WTC11 (cell line): ENCODE measurements around the gene DHRS7B. TPM values are rescaled to one million over a fixed set of nuclear protein-coding genes. Genes with fewer than 3 reads are reported as not detected.

Experiments
- ATAC-seq: fragments of 200-7000 bp; cut with Tn5 transposase; 2 replicates; pipeline ENCODE4 v1.10.0; 2021; ENCODE audit warnings: mild to moderate bottlenecking, moderate library complexity
- CTCF ChIA-PET: fragments of 300-600 bp; sonication (Branson Sonifier 250); formaldehyde crosslinking; loops from one replicate; lab custom pipeline; 2021; ENCODE audit warnings: antibody characterized with exemption; lab: Charles Lee
- POLR2A ChIA-PET: fragments of 350-600 bp; sonication (Branson Sonifier 250); formaldehyde crosslinking; loops from one replicate; lab custom pipeline; 2021; ENCODE audit warnings: antibody characterized with exemption; lab: Charles Lee
- DNase-seq: peaks from one replicate; pipeline ENCODE4 v3.0.0; 2021; ENCODE audit warnings: low spot score
- H3K27ac Mint-ChIP-seq: 2 replicates; pipeline ENCODE4 v1.8.0; 2021; ENCODE audit warnings: mixed read lengths
- H3K27me3 Mint-ChIP-seq: 2 replicates; pipeline ENCODE4 v1.8.0; 2021; ENCODE audit warnings: low read depth, mild to moderate bottlenecking, moderate library complexity, mixed read lengths
- H3K36me3 Mint-ChIP-seq: 2 replicates; pipeline ENCODE4 v1.8.0; 2021; ENCODE audit warnings: mixed read lengths
- H3K4me1 Mint-ChIP-seq: 2 replicates; pipeline ENCODE4 v1.8.0; 2022; ENCODE audit warnings: mixed read lengths
- H3K4me3 Mint-ChIP-seq: 2 replicates; pipeline ENCODE4 v1.8.0; 2021; ENCODE audit warnings: mild to moderate bottlenecking, moderate library complexity, mixed read lengths
- H3K9me3 Mint-ChIP-seq: 2 replicates; pipeline ENCODE4 v1.8.0; 2021; ENCODE audit warnings: mixed read lengths
- ATF6 ChIP-seq: sonication (generic); formaldehyde crosslinking; IDR thresholded peaks from 2 replicates; pipeline ENCODE4 v1.8.1; 2023; ENCODE audit warnings: mild to moderate bottlenecking, missing genetic modification reagents
- CREM ChIP-seq: sonication (generic); formaldehyde crosslinking; IDR thresholded peaks from 2 replicates; pipeline ENCODE4 v1.8.1; 2022; ENCODE audit warnings: mild to moderate bottlenecking, missing genetic modification reagents, moderate library complexity
- GTF2I ChIP-seq: fragments of 250-450 bp; sonication (Bioruptor Pico); conservative IDR thresholded peaks from 2 replicates; pipeline ENCODE4 v1.4.0; 2021; ENCODE audit warnings: mild to moderate bottlenecking
- JAZF1 ChIP-seq: fragments of 250-450 bp; sonication (Bioruptor Pico); IDR thresholded peaks from 2 replicates; pipeline ENCODE4 v1.9.0; 2021; ENCODE audit warnings: moderate library complexity, mild to moderate bottlenecking, inconsistent platforms
- MXD4 ChIP-seq: fragments of 250-450 bp; sonication (Bioruptor Pico); IDR thresholded peaks from 2 replicates; pipeline ENCODE4 v1.8.0; 2021; ENCODE audit warnings: mild to moderate bottlenecking, moderate library complexity, borderline replicate concordance
- NFATC4 ChIP-seq: fragments of 250-450 bp; sonication (Bioruptor Pico); IDR thresholded peaks from 2 replicates; pipeline ENCODE4 v1.9.0; 2021; ENCODE audit warnings: mild to moderate bottlenecking
- OVOL2 ChIP-seq: fragments of 250-450 bp; sonication (Bioruptor Pico); IDR thresholded peaks from 2 replicates; pipeline ENCODE4 v1.9.0; 2021; ENCODE audit warnings: mild to moderate bottlenecking, borderline replicate concordance
- PRRX2 ChIP-seq: fragments of 250-450 bp; sonication (Bioruptor Pico); IDR thresholded peaks from 2 replicates; pipeline ENCODE4 v1.8.0; 2021; ENCODE audit warnings: mild to moderate bottlenecking
- SMAD4 ChIP-seq: sonication (generic); formaldehyde crosslinking; IDR thresholded peaks from 2 replicates; pipeline ENCODE4 v1.8.0; 2022; ENCODE audit warnings: mild to moderate bottlenecking, missing genetic modification reagents
- ZBTB43 ChIP-seq: sonication (generic); formaldehyde crosslinking; IDR thresholded peaks from 2 replicates; pipeline ENCODE4 v1.8.1; 2023; ENCODE audit warnings: mild to moderate bottlenecking, missing genetic modification reagents
- ZNF138 ChIP-seq: sonication (generic); formaldehyde crosslinking; conservative IDR thresholded peaks from 2 replicates; pipeline ENCODE4 v1.8.1; 2022; ENCODE audit warnings: mild to moderate bottlenecking, moderate library complexity, missing genetic modification reagents
- ZNF219 ChIP-seq: sonication (generic); formaldehyde crosslinking; IDR thresholded peaks from 2 replicates; pipeline ENCODE4 v1.8.0; 2023; ENCODE audit warnings: missing genetic modification reagents, mild to moderate bottlenecking, borderline replicate concordance
- ZNF263 ChIP-seq: sonication (generic); formaldehyde crosslinking; IDR thresholded peaks from 2 replicates; pipeline ENCODE4 v1.8.1; 2022; ENCODE audit warnings: low read depth, mild to moderate bottlenecking, moderate library complexity, missing genetic modification reagents
- total RNA-seq: library from RNA; stranded (reverse); gene quantifications from 3 replicates; pipeline ENCODE4 v1.2.3, GENCODE V29; 2021
- TF ChIP-seq, protein P1 (sequence below): sonication (generic); formaldehyde crosslinking; IDR thresholded peaks from 2 replicates; pipeline ENCODE4 v1.8.0; 2023; ENCODE audit warnings: mild to moderate bottlenecking, missing genetic modification reagents
- TF ChIP-seq, protein P2 (sequence below): fragments of 200-600 bp; IDR thresholded peaks from 2 replicates; pipeline ENCODE4 v1.8.0; 2022; ENCODE audit warnings: antibody characterized with exemption
- TF ChIP-seq, protein P3 (sequence below): sonication (generic); formaldehyde crosslinking; IDR thresholded peaks from 2 replicates; pipeline ENCODE4 v1.8.1; 2022; ENCODE audit warnings: mild to moderate bottlenecking, missing genetic modification reagents, moderate library complexity, borderline replicate concordance
- TF ChIP-seq, protein P4 (sequence below): sonication (generic); formaldehyde crosslinking; IDR thresholded peaks from 2 replicates; pipeline ENCODE4 v1.8.1; 2023; ENCODE audit warnings: mild to moderate bottlenecking, missing genetic modification reagents, moderate library complexity
- TF ChIP-seq, protein P5 (sequence below): fragments of 250-450 bp; sonication (Bioruptor Pico); IDR thresholded peaks from 2 replicates; pipeline ENCODE4 v1.9.0; 2021; ENCODE audit warnings: mild to moderate bottlenecking, borderline replicate concordance
- TF ChIP-seq, protein P6 (sequence below): sonication (generic); formaldehyde crosslinking; IDR thresholded peaks from 2 replicates; pipeline ENCODE4 v1.8.0; 2023; ENCODE audit warnings: missing genetic modification reagents

The DHRS7B gene
- total RNA-seq, 1 experiment from 2014 or later: 15.6 TPM

- Mint-ChIP-seq H3K36me3 (peaks cover 12% of the 10 kb centered on the region), H3K27me3 (no peaks in the 10 kb centered on the region; the same call in 1 of the 2 replicates), H3K27ac (no peak overlapping the region), H3K9me3 (no peaks in the 10 kb centered on the region), H3K4me1 (no peaks in the 10 kb centered on the region), H3K4me3 (no peak overlapping the region)
- ChIA-PET CTCF (no interaction called here), POLR2A (no interaction called here)
- ATAC-seq (no peak), DNase-seq (no peak)
- no peak for TF ChIP-seq ZNF219 (CRISPR knock-in tag)
- no peak for TF ChIP-seq MXD4 (CRISPR knock-in tag)
- TF ChIP-seq SMAD4 (CRISPR knock-in tag): no peak
- no peak for TF ChIP-seq NFATC4 (CRISPR knock-in tag)
- TF ChIP-seq OVOL2 (CRISPR knock-in tag): no peak
- no peak for TF ChIP-seq ZNF138 (CRISPR knock-in tag)
- TF ChIP-seq GTF2I: no peak
- TF ChIP-seq, protein P1, sequence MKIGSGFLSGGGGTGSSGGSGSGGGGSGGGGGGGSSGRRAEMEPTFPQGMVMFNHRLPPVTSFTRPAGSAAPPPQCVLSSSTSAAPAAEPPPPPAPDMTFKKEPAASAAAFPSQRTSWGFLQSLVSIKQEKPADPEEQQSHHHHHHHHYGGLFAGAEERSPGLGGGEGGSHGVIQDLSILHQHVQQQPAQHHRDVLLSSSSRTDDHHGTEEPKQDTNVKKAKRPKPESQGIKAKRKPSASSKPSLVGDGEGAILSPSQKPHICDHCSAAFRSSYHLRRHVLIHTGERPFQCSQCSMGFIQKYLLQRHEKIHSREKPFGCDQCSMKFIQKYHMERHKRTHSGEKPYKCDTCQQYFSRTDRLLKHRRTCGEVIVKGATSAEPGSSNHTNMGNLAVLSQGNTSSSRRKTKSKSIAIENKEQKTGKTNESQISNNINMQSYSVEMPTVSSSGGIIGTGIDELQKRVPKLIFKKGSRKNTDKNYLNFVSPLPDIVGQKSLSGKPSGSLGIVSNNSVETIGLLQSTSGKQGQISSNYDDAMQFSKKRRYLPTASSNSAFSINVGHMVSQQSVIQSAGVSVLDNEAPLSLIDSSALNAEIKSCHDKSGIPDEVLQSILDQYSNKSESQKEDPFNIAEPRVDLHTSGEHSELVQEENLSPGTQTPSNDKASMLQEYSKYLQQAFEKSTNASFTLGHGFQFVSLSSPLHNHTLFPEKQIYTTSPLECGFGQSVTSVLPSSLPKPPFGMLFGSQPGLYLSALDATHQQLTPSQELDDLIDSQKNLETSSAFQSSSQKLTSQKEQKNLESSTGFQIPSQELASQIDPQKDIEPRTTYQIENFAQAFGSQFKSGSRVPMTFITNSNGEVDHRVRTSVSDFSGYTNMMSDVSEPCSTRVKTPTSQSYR (CRISPR knock-in tag): no peak
- TF ChIP-seq, protein P2, sequence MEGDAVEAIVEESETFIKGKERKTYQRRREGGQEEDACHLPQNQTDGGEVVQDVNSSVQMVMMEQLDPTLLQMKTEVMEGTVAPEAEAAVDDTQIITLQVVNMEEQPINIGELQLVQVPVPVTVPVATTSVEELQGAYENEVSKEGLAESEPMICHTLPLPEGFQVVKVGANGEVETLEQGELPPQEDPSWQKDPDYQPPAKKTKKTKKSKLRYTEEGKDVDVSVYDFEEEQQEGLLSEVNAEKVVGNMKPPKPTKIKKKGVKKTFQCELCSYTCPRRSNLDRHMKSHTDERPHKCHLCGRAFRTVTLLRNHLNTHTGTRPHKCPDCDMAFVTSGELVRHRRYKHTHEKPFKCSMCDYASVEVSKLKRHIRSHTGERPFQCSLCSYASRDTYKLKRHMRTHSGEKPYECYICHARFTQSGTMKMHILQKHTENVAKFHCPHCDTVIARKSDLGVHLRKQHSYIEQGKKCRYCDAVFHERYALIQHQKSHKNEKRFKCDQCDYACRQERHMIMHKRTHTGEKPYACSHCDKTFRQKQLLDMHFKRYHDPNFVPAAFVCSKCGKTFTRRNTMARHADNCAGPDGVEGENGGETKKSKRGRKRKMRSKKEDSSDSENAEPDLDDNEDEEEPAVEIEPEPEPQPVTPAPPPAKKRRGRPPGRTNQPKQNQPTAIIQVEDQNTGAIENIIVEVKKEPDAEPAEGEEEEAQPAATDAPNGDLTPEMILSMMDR: no peak
- TF ChIP-seq, protein P3, sequence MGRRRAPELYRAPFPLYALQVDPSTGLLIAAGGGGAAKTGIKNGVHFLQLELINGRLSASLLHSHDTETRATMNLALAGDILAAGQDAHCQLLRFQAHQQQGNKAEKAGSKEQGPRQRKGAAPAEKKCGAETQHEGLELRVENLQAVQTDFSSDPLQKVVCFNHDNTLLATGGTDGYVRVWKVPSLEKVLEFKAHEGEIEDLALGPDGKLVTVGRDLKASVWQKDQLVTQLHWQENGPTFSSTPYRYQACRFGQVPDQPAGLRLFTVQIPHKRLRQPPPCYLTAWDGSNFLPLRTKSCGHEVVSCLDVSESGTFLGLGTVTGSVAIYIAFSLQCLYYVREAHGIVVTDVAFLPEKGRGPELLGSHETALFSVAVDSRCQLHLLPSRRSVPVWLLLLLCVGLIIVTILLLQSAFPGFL: no peak
- TF ChIP-seq PRRX2 (CRISPR knock-in tag): no peak
- no peak for TF ChIP-seq JAZF1 (CRISPR knock-in tag)
- TF ChIP-seq, protein P4, sequence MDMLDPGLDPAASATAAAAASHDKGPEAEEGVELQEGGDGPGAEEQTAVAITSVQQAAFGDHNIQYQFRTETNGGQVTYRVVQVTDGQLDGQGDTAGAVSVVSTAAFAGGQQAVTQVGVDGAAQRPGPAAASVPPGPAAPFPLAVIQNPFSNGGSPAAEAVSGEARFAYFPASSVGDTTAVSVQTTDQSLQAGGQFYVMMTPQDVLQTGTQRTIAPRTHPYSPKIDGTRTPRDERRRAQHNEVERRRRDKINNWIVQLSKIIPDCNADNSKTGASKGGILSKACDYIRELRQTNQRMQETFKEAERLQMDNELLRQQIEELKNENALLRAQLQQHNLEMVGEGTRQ: no peak
- no peak for TF ChIP-seq ZNF263 (CRISPR knock-in tag)
- TF ChIP-seq, protein P5, sequence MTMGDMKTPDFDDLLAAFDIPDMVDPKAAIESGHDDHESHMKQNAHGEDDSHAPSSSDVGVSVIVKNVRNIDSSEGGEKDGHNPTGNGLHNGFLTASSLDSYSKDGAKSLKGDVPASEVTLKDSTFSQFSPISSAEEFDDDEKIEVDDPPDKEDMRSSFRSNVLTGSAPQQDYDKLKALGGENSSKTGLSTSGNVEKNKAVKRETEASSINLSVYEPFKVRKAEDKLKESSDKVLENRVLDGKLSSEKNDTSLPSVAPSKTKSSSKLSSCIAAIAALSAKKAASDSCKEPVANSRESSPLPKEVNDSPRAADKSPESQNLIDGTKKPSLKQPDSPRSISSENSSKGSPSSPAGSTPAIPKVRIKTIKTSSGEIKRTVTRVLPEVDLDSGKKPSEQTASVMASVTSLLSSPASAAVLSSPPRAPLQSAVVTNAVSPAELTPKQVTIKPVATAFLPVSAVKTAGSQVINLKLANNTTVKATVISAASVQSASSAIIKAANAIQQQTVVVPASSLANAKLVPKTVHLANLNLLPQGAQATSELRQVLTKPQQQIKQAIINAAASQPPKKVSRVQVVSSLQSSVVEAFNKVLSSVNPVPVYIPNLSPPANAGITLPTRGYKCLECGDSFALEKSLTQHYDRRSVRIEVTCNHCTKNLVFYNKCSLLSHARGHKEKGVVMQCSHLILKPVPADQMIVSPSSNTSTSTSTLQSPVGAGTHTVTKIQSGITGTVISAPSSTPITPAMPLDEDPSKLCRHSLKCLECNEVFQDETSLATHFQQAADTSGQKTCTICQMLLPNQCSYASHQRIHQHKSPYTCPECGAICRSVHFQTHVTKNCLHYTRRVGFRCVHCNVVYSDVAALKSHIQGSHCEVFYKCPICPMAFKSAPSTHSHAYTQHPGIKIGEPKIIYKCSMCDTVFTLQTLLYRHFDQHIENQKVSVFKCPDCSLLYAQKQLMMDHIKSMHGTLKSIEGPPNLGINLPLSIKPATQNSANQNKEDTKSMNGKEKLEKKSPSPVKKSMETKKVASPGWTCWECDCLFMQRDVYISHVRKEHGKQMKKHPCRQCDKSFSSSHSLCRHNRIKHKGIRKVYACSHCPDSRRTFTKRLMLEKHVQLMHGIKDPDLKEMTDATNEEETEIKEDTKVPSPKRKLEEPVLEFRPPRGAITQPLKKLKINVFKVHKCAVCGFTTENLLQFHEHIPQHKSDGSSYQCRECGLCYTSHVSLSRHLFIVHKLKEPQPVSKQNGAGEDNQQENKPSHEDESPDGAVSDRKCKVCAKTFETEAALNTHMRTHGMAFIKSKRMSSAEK (CRISPR knock-in tag): no peak
- TF ChIP-seq ATF6 (CRISPR knock-in tag): no peak
- TF ChIP-seq, protein P6, sequence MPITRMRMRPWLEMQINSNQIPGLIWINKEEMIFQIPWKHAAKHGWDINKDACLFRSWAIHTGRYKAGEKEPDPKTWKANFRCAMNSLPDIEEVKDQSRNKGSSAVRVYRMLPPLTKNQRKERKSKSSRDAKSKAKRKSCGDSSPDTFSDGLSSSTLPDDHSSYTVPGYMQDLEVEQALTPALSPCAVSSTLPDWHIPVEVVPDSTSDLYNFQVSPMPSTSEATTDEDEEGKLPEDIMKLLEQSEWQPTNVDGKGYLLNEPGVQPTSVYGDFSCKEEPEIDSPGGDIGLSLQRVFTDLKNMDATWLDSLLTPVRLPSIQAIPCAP (CRISPR knock-in tag): no peak
- no peak for TF ChIP-seq CREM (CRISPR knock-in tag)
- TF ChIP-seq ZBTB43: no peak
Measured at GRCh38 chr17:21174186-21174585, 47.4 kb downstream of the DHRS7B start.
